NCI-H524 treated with DMSO at 0.1 percent for 48 hours (cell line): ENCODE data around the gene VSIG10.
A peak's percentile ranks its signal among the peaks of the same experiment; 100 is the strongest.
"Not testable (repeated sequence)": the region's sequence is repeated elsewhere in the genome, so short reads cannot be mapped to it uniquely, and the experiment has no call there.

Experiments used
- DNase-seq: peaks from one replicate; lab custom pipeline; 2025; lab: John Stamatoyannopoulos, UW

The VSIG10 gene

GRCh38 chr12:118033902-118034301, 69.9 kb downstream of the VSIG10 start:
- DNase-seq: no peak

- DNase-seq: no peak
These were observed 70.5 kb downstream of the VSIG10 start for GRCh38 chr12:118033323-118033722.

- no peak for DNase-seq
These were observed 71.6 kb downstream of the VSIG10 start for GRCh38 chr12:118032188-118032587.

GRCh38 chr12:118029166-118029565, 74.6 kb downstream of the VSIG10 start:
- DNase-seq: no peak

- DNase-seq: no peak
These were observed 78.6 kb downstream of the VSIG10 start for GRCh38 chr12:118025168-118025567.

- no peak for DNase-seq
These were observed 80.4 kb downstream of the VSIG10 start for GRCh38 chr12:118023301-118023860.

GRCh38 chr12:118022728-118023109, 81.1 kb downstream of the VSIG10 start:
- DNase-seq: no peak

- not testable (repeated sequence) for DNase-seq
These were observed 81.6 kb downstream of the VSIG10 start for GRCh38 chr12:118022097-118022727.

GRCh38 chr12:118020036-118020435, 83.8 kb downstream of the VSIG10 start:
- no peak for DNase-seq

GRCh38 chr12:118017926-118018325, 85.9 kb downstream of the VSIG10 start:
- DNase-seq: no peak

GRCh38 chr12:118016424-118017264, 87.2 kb downstream of the VSIG10 start, which contains the start of gene RFC5:
Gene RFC5, plus strand, starts transcription at chr12:118016703. Its CDS starts 125 bp downstream, at chr12:118016828.
- peak; percentile 79 for DNase-seq

GRCh38 chr12:118015944-118016343, 87.9 kb downstream of the VSIG10 start:
- DNase-seq: no peak

- DNase-seq: no peak
These were observed 88.5 kb downstream of the VSIG10 start for GRCh38 chr12:118015306-118015705.
